ENCODE results near the gene MKNK2.
"Not testable (repeated sequence)": the region's sequence is repeated elsewhere in the genome, so short reads cannot be mapped to it uniquely, and the experiment has no call there.

The MKNK2 gene

GRCh38 chr19:1989513-1990229, 61.4 kb downstream of the MKNK2 start:
- no peak for ATAC-seq

DNA sequence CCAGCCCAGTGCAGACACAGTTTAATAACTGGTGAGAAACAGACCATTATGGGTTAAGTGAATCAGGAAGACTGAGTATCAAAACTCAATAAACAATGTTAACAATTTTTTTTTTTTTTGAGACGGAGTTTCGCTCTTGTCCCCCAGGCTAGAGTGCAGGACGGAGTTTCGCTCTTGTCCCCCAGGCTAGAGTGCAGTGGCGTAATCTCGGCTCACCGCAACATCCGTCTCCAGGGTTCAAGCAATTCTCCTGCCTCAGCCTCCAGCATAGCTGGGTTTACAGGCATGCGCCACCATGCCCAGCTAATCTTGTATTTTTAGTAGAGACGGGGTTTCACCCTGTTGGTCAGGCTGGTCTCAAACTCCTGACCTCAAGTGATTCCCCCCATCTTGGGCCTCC, 62.6 kb downstream of the MKNK2 start:
- ATAC-seq = not testable (repeated sequence)
